GM18499 (cell line): ENCODE results near the gene MED16.

Source experiments
- ATAC-seq: cut with Tn5 transposase; IDR thresholded peaks from one replicate; pipeline ENCODE4 v1.9.1; 2021; ENCODE audit warnings: moderate number of reproducible peaks; ENCODE audit not compliant: insufficient read depth, unreplicated experiment

Gene MED16

DNA sequence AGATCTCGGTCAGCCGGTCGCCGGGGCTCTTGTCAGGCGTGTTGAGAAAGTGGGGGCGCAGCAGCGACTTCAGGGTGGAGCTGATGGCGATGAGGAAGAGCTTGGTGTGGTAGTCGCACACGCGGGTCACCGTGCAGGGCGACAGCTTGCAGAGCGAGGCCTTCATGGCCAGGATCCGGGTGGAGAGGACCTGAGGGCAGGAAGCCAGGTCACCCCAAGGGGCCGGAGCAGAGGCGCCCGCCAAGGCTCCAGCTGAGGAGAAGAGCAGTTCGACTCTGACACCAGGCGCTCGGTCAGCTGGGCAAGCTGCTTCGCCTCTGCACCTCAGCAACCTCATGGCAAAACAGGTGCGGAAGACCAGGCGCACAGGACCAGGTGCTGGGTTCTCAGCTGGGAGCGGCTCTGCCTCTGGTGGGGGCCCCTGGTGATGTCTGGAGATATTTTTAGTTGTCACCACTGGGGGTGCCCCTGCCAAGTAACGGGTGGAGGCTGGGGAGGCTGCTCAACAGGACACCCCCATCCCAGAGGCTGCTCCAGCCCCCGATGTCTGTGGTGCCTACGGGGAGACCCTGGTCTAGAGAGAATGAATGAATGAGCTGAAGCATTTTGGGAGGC, 17.6 kb downstream of the MED16 start:
- ATAC-seq: no peak

DNA sequence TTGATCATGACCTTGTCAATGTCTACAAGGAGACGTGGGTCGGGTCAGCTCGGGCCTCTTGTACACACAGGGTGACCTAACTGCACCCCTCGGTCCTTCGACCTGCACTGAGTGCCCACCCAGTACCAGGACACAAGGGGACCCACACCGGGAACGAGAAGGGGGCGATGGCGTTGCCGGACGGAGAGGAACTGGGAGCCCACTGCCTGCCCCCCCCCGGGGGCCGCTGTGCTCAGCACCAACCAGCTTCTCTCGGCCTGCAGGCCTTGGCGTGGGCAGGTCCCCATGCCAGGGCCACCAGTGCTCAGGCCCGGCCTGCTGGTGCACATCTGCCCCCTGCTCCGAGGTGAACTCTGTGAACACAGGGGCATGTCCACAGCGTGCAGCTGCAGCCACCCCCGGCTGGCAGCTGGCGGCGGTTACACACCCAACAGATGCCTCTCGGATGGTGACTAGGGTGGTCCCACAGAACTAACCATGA, 19.4 kb downstream of the MED16 start:
- ATAC-seq: no peak

DNA sequence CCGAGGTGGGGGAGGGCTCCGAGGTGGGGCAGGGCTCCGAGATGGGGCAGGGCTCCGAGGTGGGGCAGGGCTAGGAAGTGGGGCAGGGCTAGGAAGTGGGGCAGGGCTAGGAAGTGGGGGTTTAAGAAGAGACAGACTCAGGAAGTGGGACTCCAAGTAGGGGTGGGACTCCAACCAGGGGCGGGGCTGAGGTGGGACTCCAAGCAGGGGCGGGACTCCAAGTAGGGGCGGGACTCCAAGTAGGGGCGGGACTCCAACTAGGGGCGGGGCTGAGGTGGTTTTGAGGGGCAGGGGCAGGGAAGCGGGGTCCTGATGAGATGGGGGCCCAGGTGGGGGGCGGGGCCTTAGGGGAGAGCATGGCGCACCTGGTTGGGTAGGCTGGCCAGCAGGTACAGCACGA, 19.9 kb downstream of the MED16 start:
- ATAC-seq: no peak

DNA sequence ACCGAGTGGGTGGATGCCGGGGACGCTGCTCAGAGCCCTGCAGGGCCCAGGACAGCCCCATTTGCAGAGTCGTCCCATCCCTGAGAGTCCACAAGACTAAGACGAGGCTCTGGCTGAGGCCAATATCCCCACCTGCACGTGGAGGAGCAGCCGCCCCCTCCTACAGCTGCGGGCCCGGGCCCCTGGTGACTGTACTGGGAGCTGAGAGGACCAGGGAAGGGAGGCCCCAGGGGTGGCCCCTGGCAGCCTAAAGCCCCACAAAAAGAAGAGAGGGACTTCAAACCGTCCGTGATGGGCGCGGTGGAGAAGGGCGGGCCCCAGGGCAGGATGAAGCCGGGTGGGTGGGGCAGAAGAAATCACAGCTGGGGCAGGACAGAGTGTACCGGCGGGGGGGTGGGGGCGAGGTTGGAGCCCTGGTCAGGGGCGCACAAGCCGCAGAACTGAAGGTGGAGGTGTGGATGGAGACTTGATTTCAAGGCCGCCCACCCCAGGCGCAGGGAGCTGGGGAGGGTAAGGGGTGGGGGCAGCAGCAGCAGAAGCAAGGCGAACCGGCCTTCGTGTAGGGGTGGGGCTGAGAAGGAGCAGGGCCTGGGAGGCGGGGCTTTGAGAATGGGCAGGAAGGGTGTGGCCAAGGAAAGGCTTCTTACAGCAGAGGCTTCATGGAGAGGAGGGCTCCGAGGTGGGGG, 20.6 kb downstream of the MED16 start:
- no peak for ATAC-seq

DNA sequence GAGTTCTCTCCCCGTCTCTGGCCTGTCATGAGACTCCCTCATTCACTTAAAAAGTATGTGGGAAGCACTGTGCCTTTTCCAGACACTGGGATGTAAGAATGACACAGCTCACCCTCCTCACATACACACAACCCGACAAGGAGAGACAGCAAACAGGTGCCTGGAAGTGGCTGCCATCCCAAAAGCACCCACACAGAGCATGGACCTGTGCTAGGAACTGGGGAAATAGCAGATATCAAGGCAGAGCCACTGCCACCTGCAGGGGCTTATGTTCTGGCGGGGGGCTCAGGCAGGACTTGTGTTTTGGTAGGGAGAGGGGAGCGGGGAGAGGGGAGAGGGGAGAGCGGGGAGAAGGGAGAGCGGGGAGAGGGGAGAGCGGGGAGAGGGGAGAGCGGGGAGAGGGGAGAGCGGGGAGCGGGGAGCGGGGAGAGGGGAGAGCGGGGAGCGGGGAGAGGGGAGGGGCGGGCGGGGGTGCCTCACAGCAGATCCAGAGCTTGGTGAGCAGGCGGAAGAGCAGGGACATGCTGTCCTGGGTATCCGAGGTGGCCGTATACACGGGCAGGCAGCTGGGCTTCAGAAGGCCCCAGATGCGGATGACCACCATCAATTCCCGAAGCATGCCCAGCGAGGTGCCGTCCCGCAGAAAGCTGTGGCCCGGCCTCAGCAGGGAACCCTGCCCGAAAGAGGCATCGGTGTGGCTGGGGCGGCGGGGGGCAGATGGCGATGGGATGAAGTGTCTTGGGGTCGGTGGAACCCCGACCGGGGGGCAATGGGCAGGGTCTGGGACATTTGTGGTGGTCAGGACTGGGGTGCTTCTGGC, 21.3 kb downstream of the MED16 start:
- ATAC-seq: no peak

DNA sequence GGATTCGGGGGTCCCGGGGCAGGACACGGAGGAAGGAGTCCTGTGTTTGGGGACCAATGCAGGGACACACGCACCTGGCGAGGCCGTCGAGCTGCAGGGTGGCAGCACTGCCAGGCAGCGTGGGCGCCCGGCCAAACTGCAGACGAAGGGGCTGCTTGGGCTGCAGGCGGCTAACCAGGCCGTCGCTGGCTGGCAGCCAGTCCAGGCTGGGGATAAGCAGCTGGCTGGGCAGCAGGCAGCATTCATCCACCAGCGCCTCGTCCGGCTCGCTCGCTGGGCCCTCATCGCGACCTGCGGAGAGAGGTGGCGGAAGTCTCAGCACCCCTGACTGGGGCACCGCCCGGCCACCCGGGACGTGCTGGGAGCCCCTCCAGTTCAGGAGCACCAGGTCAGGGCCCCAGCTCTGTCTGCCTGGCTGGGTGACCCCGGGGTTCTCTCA, 22.0 kb downstream of the MED16 start:
- no peak for ATAC-seq

DNA sequence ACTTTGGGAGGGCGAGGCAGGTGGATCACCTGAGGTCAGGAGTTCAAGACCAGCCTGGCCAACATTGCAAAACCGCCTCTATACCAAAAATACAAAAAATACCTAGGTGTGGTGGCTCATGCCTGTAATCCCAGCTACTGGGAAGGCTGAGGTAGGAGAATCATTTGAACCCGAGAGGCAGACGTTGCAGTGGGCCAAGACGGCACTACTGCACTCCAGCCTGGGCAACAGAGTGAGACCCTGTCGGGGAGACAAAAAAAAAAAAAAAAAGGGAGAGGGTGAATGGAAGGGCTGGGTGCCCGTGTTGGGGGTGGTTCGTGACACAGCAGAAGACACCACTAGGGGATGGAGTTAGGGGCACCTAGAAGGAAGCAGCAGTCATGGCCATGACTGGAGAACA, 22.7 kb downstream of the MED16 start:
- ATAC-seq: no peak

DNA sequence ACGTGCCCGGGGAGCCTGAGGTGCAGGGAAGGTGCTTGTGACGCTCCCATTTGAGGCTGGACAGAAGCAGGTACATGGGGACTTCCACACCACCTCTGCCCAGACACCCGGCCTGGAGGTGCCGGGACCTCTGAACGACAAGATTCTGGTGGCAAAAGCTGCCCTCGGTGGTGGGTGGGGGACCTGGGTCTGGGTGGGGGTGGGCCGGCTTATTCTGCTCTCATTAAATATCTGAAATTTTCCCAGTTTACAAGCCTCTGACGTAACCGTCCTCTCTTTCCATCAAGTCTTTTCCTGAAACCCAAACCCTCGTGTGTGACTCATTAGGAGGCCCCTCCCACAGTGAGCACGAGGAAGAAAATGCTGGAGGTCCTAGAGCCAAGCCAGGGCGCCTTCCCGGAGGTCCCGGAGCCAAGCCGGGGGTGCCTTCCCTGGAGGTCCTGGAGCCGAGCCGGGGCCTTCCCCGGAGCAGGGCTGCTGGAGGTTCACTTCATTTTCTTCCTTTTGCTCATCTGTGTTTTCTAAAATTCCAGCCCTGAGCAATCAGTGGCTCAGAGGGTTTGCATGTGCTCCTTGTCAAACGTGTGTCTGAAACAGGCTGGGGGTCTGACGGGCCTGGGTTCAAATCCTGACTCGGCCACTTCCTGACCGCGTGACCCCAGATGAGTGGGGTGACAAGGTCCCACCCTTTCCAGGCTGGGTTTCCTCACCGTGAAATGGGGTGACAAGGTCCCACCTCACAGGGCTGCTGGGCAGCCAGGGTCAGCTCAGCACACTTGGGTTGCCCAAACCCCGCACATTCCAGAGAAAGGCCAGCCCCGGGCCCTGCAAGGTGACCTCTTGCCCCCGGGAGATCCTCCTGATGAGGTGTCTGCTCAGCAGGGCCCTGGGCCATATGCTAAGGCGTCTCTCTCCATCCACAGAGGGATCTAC, 23.5 kb downstream of the MED16 start:
- ATAC-seq: no peak

DNA sequence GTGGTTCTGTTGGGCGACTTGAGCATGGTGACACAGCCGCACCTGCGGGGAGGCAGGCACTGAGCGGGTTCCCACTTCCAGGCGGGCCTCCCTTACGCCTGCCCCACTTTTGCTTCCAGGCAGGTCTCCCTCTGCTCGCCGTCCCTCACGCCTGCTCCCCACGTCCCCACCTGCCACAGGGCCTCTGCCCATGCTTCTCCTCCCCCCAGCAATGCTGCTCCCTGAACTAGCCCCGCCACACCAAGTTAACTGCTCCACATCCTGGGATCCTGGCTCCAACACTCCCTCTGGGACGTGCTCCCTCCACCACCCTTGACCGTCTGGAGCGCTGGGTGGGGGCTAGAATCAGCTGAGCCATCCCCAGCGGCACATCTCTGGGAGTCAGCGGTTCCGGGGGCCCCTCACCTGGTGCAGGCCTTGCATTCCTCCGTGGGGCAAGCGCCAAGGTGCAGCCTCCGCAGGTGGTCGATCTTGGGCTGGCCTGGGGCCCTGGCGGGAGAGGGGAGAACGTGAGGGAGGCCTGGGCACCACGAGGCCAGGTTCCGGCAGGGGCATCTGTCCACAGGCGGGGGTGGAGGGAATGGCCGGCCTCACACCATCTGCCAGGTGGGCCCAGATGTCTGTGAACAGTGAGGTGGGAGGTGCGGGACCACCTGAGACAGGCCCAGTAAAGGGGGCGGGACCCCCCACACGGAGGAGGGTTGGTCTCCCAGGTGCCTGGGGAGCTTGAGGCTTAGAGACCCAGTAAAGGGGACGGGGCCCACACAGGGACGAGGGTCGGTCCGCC, 24.3 kb downstream of the MED16 start:
- no peak for ATAC-seq

DNA sequence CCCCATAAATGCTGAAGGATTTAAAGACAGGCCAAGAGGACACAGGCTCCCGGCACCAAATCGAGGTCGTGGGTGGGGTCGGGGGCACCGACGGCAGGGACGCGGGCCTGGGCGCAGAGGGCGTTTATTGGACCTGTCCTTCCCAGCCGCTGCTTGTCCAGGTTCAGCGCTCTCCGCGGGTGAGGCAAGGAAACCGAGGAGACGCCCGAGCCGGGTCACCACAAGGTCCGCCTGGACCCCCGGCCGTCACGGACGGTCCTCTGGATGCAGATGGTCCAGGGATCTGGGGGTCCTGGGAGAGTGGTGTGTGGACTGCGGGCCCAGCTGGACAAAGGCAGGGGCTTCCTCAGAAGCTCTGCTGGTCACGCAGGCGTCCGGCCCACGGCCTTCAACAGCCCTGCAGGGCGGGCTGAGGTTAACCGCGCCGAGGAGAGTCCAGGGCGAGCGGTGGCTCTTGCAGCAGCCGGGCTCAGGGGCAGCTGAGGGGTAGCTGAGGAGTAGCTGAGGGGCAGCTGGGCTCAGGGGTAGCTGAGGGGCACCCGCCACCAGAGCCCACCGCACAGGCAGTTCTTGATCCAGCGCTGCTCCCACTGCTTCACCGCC, 25.0 kb downstream of the MED16 start:
- ATAC-seq: no peak

DNA sequence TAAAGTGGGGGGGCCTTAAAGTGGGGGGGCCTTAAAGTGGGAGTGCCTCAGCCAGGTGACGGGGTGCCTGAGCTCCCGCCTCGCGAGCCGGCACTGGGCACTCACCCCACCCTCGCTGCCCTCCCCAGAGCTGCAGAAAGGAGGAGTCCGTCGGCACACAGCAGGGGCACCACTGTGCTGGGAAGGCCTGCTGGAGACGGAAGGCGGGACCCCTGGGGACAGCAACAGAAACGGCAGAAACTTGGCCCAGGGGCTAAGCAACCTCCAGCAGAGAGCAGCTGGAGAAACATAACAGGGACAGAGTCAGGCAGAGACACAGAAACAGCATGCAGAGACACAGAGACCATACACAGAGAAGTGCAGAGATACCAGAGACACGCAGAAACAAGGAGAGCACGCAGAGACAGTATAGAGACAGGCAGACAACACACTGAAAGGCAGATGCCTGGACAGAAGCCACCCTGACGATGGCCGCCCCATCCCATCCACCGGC, 25.6 kb downstream of the MED16 start:
- ATAC-seq: no peak

DNA sequence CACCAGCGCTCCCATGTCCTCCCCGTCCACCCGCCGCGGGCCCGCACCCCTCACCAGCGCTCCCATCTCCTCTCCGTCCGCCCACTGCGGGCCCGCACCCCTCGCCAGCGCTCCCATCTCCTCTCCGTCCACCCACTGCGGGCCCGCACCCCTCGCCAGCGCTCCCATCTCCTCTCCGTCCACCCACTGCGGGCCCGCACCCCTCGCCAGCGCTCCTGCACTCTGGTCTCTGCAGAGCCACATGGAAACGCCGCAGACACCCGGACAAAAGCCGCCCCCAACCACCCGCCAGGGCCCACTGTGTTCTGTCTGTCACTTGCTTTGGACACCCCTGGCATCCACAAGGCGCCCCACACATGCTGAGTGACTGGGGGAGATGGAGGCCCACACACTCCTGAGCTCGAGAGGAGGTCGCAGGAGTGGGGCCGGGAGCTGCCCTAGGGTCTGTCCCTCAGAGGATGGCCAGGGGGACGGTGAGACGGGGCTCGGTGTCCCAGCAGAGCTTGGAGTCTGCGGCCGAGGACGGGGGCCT, 26.2 kb downstream of the MED16 start:
- no peak for ATAC-seq

DNA sequence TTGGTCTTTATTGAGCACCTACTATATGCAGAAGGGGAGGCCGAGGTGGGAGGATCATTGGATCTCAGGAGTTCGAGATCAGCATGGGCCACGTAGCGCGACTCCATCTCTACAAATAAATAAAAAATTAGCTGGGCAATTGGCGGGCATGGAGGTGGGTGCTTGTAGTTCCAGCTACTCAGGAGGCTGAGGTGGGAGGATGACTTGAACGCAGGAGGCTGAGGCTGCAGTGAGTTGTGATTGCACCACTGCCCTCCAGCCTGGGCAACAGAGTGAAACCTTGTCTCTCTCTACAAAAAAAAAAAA, 29.7 kb downstream of the MED16 start:
- no peak for ATAC-seq

DNA sequence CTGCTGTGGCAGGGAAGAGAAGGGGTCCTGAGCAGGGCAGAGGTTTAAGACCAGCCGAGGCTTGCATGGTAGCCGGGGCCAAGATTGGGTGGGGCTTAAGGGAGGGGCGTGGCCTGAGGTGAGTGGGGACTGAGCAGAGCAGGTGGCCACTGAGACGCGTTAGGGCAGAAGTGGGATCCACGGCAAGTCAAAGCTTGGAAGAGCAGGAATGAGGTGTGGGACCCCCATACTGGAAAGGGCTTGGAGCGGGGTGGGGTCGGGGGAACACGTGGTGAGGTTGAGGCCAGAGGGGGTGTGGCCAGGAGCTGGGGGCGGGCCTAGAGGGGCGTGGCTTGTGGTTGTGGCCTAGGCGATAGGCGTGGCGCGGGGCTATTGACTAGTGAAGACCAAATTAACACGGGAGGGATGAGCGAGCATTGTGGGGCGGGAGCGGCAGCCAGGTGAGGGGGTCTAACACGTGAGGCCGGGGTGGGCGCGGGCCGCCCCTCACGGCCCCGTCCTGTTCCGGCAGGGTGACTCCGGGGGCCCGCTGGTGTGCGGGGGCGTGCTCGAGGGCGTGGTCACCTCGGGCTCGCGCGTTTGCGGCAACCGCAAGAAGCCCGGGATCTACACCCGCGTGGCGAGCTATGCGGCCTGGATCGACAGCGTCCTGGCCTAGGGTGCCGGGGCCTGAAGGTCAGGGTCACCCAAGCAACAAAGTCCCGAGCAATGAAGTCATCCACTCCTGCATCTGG, 30.2 kb downstream of the MED16 start:
- no peak for ATAC-seq

DNA sequence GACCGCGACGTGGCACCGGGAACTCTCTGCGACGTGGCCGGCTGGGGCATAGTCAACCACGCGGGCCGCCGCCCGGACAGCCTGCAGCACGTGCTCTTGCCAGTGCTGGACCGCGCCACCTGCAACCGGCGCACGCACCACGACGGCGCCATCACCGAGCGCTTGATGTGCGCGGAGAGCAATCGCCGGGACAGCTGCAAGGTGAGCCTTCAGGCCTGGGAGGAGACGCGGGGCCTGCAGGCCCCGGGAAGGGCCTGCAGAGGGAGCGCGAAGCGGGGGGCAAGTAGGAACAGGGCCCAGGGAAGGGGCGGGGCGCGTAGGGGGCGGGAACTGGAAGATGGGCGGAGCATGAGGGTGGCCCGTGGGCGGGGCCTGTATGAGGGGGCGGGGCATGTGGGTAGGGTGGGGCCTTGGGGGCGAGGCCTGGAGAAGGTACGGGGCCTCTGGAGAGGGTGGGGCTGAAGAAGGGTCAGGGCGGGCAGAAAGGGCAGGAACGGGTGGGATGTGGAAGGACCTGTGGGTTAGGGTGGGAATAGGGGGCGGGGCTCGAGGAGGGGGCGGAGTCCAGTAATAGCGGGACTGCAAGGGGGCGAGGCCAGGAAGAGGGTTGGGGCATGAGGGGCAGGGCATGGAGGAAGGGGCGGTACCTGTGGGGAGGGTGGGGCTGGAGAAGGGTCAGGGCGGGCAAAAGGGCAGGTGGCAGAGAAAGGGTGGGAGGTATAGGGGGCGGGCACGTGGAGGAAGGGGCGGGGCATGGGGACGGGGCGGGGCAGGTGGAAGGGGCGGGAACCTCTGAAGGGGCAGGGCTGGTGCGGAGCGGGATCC, 31.0 kb downstream of the MED16 start:
- no peak for ATAC-seq

DNA sequence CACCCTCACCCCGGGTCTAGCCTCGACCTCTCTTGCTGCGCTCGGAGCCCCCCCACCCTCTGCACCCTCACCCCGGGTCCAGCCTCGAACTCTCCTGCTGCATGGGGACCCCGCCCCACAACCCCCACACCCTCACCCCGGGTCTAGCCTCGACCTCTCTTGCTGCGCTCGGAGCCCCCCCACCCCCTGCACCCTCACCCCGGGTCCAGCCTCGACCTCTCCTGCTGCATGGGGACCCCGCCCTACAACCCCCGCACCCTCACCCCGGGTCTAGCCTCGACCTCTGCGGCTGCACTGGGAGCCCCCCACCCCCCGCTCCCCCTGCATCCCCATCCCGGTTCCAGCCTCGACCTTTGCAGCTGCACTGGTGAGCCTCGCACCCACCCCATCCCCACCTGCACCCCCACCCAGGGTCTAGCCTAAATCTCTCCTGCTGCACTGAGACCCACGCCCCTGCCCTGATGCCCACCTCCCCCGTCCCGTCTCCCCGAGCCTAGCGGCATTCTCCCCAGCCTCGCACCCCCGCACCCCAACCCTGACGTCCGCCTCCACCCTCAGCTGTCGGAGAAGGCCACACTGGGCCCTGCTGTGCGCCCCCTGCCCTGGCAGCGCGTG, 31.7 kb downstream of the MED16 start:
- ATAC-seq: no peak
